ENCODE results near the gene NFYC. TPM values are rescaled to one million over a fixed set of nuclear protein-coding genes. Genes with fewer than 3 reads are reported as not detected.
"Not testable (repeated sequence)": the region's sequence is repeated elsewhere in the genome, so short reads cannot be mapped to it uniquely, and the experiment has no call there.

Gene NFYC
- total RNA-seq, 1 donor from 2014 or later, result 67.2 TPM

DNA sequence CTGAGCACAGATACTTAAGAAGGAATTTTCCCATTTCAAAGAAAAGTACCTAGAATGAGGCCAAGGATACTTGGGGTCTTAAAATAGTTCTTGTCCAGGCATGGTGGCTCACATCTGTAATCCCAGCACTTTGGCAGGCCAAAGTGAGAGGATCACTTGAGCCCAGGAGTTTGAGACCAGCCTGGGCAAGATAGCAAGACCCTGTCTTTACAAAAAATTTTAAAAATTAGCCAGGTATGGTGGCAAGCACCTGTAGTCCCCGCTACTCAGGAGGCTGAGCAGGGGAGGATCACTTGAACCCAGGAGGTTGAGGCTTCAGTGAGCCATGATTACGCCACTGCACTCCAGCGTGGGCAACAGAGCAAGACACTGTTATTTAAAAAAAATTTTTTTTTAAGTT, 29.0 kb downstream of the NFYC start:
- TF ChIP-seq, protein P1, sequence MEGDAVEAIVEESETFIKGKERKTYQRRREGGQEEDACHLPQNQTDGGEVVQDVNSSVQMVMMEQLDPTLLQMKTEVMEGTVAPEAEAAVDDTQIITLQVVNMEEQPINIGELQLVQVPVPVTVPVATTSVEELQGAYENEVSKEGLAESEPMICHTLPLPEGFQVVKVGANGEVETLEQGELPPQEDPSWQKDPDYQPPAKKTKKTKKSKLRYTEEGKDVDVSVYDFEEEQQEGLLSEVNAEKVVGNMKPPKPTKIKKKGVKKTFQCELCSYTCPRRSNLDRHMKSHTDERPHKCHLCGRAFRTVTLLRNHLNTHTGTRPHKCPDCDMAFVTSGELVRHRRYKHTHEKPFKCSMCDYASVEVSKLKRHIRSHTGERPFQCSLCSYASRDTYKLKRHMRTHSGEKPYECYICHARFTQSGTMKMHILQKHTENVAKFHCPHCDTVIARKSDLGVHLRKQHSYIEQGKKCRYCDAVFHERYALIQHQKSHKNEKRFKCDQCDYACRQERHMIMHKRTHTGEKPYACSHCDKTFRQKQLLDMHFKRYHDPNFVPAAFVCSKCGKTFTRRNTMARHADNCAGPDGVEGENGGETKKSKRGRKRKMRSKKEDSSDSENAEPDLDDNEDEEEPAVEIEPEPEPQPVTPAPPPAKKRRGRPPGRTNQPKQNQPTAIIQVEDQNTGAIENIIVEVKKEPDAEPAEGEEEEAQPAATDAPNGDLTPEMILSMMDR (conservative IDR thresholded peaks at IDR 0.05), result no peak
- Mint-ChIP-seq H3K4me3 (no peak overlapping the region), H3K36me3 (ENCODE audit: low read depth) (peaks cover 3% of the 10 kb centered on the region), H3K9me3 (no peaks in the 10 kb centered on the region), H3K27me3 (ENCODE audit: low read depth) (no peaks in the 10 kb centered on the region), H3K27ac (ENCODE audit: unreplicated experiment) (no peak overlapping the region), H3K4me1 (peaks cover 14% of the 10 kb centered on the region)
- DNase-seq (ENCODE audit: low read depth, low spot score), result no peak

DNA sequence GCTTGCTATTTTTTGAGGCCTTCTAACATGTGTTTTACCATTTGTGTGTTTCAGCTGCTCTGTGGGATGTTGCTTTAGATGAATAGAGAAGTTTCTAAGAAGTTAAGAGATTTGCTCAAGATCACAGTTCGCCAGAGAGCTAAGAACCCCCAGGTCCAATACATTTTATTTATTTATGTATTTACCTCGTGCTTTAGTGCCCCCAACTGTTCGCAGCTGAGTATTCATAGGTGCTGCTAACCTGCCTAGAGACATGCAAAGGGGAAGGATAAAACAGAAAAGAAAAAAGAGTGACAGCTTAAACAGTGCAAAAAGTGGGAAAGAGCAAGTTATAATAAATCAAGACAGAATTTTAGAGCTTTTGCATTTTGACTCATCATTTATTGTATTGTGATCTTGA, 31.1 kb downstream of the NFYC start:
- peaks cover 14% of the 10 kb centered on the region for H3K4me1 Mint-ChIP-seq
- TF ChIP-seq, protein P1 (conservative IDR thresholded peaks at IDR 0.05), result no peak
- DNase-seq (ENCODE audit: low read depth, low spot score), result no peak
- H3K9me3 Mint-ChIP-seq, result no peaks in the 10 kb centered on the region
- no peaks in the 10 kb centered on the region for H3K27me3 Mint-ChIP-seq (ENCODE audit: low read depth)
- peaks cover 3% of the 10 kb centered on the region for H3K36me3 Mint-ChIP-seq (ENCODE audit: low read depth)
- H3K27ac Mint-ChIP-seq (ENCODE audit: unreplicated experiment), result no peak overlapping the region
- H3K4me3 Mint-ChIP-seq, result no peak overlapping the region

DNA sequence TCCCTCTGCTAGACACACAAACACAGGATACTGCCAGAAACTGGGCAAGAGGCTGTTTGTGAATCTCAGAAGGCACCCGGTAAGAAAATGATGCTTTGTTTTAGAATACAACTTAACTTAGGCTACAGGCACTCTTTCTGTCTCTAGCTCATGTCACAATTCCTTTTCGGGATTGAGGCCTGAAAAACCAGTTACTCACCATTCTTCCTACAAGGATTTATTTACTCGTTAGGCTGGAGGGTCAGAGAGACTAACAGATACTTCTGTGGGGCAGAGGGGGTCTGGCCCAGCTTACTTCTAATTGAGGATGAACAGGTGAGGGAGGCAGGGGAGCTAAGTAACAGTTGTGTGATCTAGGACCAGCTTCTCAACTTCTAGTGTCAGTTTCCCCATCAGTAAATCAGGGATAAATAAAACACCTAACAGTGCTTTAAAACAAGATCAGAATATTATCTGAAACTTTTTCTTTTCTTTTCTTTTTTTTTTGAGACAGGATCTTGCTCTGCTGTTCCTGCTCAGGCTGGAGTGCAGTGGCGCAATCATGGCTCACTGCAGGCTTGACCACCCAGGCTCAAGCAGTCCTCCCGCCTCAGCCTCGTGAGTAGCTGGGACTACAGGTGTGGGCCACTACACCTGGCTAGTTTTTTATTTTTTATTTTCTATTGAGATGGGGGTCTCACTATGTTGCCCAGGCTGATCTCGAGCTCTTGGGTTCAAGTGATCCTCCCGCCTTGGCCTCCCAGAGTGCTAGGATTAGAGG, 31.9 kb downstream of the NFYC start:
- TF ChIP-seq, protein P1 (conservative IDR thresholded peaks at IDR 0.05), result no peak
- no peak for DNase-seq (ENCODE audit: low read depth, low spot score)
- H3K27me3 Mint-ChIP-seq (ENCODE audit: low read depth), result no peaks in the 10 kb centered on the region
- H3K27ac Mint-ChIP-seq (ENCODE audit: unreplicated experiment), result no peak overlapping the region
- H3K36me3 Mint-ChIP-seq (ENCODE audit: low read depth), result peaks cover 3% of the 10 kb centered on the region
- H3K4me3 Mint-ChIP-seq, result no peak overlapping the region
- H3K9me3 Mint-ChIP-seq, result no peaks in the 10 kb centered on the region
- H3K4me1 Mint-ChIP-seq, result peaks cover 14% of the 10 kb centered on the region

DNA sequence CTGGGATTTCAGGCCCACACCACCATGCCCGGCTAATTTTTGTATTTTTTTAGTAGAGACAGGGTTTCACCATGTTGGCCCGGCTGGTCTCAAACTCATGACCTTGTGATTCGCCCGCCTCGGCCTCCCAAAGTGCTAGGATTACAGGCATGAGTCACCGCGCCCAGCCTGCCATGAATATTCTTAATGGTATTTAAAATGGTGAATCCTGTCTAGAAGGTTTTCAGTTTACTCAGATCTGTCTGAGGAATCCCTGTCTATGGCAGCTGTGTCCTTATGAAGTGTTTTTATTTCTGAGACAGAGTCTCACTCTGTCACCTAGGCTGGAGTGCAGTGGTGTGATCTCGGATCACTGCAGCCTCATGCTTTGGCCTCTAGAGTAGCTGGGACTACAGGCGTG, 36.2 kb downstream of the NFYC start:
- H3K4me1 Mint-ChIP-seq; H3K36me3 Mint-ChIP-seq (ENCODE audit: low read depth); DNase-seq (ENCODE audit: low read depth, low spot score); H3K9me3 Mint-ChIP-seq; H3K27ac Mint-ChIP-seq (ENCODE audit: unreplicated experiment); H3K27me3 Mint-ChIP-seq (ENCODE audit: low read depth); H3K4me3 Mint-ChIP-seq: not testable (repeated sequence)

DNA sequence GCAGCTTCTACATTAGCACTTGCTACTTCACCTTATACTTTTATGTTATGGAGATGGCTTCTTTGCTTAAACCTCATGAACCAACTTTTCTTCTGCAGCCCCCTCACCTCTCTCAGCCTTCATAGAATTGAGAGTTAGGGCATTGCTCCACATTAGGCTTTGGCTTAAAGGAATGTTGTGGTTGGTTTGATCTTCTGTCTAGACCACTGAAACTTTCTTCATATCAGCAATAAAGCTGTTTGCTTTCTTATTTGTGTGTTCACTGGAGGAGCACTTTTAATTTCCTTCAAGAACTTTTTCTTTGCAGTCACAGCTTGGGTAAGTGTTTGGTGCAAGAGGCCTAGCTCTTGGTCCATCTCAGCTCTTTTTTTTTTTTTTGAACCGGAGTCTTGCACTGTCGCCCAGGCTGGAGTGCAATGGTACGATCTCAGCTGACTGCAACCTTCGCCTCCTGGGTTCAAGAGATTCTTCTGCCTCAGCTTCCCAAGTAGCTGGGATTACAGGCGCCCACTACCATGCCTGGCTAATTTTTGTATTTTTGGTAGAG, 37.9 kb downstream of the NFYC start:
- not testable (repeated sequence) for H3K27ac Mint-ChIP-seq (ENCODE audit: unreplicated experiment); H3K9me3 Mint-ChIP-seq; H3K4me3 Mint-ChIP-seq; H3K36me3 Mint-ChIP-seq (ENCODE audit: low read depth); H3K4me1 Mint-ChIP-seq; H3K27me3 Mint-ChIP-seq (ENCODE audit: low read depth); DNase-seq (ENCODE audit: low read depth, low spot score)

DNA sequence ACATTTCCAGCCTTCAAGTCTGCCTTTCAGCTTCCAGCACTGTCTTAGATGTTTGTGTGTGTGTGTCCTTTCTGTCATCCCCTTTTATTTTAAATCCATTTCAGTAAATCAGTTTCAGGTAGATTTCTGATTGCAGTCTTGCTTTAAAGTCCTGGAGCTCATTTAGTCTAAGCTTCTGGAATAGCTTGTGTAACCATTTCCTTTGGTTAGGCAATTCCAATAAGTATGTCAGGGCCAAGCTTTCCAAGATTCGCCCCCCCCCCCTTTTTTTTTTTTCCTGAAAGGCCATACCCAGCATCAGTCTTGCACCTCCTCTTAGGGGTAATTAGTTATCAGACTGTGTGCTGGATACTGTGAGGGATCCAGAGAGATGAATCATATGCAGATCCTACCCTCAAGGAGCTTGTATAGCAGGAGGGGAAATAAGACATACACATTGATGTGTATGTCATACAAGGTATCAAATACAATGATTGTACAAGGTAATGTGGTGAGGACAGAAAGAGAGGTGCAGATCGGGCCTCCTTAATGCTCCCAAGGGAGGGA, 41.3 kb downstream of the NFYC start:
- H3K9me3 Mint-ChIP-seq, result no peaks in the 10 kb centered on the region

More for the DNA sequence above, 41.3 kb downstream of the NFYC start:
- no peak overlapping the region for H3K27ac Mint-ChIP-seq (ENCODE audit: unreplicated experiment)
- H3K4me3 Mint-ChIP-seq, result no peak overlapping the region
- no peaks in the 10 kb centered on the region for H3K27me3 Mint-ChIP-seq (ENCODE audit: low read depth)
- TF ChIP-seq, protein P1 (conservative IDR thresholded peaks at IDR 0.05), result no peak
- no peaks in the 10 kb centered on the region for H3K36me3 Mint-ChIP-seq (ENCODE audit: low read depth)
- peaks cover 7% of the 10 kb centered on the region for H3K4me1 Mint-ChIP-seq
- DNase-seq (ENCODE audit: low read depth, low spot score), result no peak

Measured in neural crest cell (in vitro differentiated cells).